T-helper 9 cell (primary cell): Measurements from ENCODE around the gene HSFX1.

Experiments
- DNase-seq: peaks from one replicate; pipeline ENCODE4 v3.0.0-alpha.2; 2020

The HSFX1 gene

GRCh38 chrX:149804102-149804501, 30.2 kb downstream of the HSFX1 start:
- DNase-seq = no peak

- no peak for DNase-seq
These were observed 34.0 kb downstream of the HSFX1 start for GRCh38 chrX:149807747-149808458.

GRCh38 chrX:149818652-149819051, 44.8 kb downstream of the HSFX1 start:
- DNase-seq = no peak

GRCh38 chrX:149819371-149819770, 45.5 kb downstream of the HSFX1 start:
- no peak for DNase-seq

- DNase-seq = peak; percentile 24
These were observed 51.6 kb downstream of the HSFX1 start for GRCh38 chrX:149825424-149825823.
